ENCODE measurements around the gene ME3.

The ME3 gene

DNA sequence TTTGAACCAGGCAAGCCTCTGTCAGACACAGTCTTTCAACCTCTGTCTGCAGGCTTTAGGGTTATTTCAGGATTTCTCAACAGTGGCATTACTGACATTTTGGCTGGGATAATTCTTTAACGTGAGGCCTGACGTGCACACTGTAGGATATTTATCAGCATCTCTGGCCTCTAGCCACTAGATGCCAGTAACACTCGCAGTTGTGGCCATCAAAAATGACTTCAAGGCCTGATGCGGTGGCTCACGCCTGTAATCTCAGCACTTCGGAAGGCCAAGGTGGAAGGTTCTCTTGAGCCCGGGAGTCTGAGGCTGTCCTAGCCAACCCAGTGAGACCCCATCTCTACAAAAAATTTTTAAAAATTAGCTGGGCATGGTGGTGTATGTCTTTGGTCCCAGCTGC, 184.7 kb downstream of the ME3 start:
- DNase-seq (ENCODE audit: low spot score): no peak

DNA sequence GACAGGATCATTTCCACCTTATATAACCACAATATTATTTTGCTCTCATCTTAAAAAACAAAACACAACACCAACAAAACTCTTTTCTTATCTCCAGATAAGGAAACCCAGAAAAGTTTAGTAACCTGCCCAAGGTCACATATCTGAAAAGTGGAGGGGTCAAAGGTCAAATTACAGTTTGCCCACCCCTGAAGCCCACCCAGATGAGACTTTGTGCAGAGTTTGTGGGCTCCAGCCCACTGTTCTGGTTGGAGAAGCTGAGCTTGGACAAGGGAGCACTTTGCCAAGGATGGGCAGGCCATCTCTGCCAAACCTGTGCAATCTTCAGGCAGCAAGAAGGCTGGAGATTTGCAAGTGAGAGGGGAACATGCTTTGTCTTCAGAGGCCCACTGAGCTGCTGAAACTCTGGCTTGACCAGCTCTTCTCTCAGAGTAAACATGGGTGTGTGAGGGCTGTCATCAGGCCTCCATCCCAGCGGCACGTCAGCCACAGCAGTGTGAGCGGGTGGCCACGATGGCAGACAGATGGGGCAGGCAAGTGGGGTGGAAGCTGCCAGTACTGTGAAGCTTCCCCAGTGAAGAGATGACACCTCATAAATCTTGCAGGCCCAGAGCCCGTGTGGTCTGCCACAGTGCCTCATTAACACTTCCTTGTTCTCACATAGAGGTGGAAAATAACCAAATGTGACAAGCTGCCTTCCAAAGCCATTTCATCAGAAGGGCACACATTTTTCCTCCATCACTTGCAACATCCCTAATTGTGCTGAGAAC, 186.0 kb downstream of the ME3 start:
- no peak for DNase-seq (ENCODE audit: low spot score)

DNA sequence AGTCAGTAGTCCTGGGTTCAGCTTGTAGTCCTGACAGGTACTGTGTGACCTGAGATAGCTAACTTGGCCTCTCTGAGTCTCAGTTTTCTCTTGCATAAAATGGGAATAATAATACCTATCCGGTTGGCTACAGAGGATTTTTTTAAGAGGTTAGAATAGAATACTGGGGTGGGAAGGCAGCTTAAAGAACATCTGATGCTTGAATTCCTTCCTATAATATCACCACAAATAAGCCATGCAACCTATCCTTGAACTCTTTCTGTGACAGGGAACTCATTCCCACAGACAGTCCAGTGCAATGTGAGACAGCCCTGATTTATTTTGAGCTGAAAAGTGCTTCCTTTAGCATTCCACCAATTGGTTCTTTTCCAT, 187.6 kb downstream of the ME3 start:
- DNase-seq (ENCODE audit: low spot score): no peak

GRCh38 chr11:86483940-86484794, 188.2 kb downstream of the ME3 start:
- no peak for DNase-seq (ENCODE audit: low spot score)

DNA sequence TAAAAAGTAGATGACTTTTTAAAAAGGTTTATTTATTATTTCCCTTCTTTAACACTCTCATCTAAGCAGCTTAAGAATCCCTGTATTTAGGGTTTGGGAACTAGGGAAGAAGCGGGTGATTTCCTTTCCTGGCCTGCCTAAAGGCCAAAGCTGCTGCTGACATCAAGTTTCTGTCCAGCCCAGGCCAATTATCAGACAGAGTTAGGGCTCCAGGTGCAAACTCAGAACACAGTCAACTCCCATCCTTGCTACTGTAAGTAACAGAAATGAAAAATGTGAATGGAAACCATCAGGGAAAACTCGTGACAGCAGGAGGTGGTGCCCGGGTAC, 188.8 kb downstream of the ME3 start:
- DNase-seq (ENCODE audit: low spot score): no peak

GRCh38 chr11:86482692-86483091, 189.7 kb downstream of the ME3 start:
- no peak for DNase-seq (ENCODE audit: low spot score)

DNA sequence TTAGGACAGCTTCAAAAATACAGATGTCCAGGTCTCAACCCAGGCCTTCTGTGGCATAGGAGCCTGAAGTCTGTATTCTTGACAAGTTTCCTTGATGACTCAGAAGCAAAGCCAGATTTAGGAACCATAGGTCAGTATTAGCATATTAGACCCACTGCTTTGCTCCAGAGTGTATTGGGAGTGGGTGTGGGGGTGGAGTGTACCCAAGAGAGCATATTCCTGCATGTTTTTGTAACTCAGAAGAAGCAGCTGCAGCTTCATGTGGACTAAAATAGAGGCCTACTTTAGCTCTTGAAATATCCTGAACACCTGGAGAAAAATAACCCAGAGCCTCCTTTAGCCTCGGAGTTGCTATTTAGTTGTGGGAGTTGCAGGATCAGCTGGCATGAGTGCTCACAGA, 191.0 kb downstream of the ME3 start:
- DNase-seq (ENCODE audit: low spot score): no peak

DNA sequence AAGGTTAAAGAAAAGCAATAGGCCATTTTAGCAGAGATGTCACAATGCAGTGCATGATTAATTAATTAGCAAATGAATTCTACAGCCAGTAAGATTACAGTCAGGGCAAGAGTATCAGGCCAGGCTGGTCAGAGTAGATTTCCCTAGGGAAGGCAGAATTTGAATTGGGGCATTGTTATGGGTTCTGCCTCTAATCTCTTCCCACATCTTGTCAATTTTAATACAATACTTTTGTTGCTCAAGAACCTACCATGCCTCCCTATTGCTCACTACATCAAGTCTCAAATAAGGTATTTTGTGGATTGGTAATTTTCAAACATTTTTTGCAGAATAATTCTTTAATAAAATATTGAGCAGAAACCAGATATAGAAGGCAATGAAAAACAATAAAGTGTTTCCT, 194.1 kb downstream of the ME3 start:
- no peak for DNase-seq (ENCODE audit: low spot score)

DNA sequence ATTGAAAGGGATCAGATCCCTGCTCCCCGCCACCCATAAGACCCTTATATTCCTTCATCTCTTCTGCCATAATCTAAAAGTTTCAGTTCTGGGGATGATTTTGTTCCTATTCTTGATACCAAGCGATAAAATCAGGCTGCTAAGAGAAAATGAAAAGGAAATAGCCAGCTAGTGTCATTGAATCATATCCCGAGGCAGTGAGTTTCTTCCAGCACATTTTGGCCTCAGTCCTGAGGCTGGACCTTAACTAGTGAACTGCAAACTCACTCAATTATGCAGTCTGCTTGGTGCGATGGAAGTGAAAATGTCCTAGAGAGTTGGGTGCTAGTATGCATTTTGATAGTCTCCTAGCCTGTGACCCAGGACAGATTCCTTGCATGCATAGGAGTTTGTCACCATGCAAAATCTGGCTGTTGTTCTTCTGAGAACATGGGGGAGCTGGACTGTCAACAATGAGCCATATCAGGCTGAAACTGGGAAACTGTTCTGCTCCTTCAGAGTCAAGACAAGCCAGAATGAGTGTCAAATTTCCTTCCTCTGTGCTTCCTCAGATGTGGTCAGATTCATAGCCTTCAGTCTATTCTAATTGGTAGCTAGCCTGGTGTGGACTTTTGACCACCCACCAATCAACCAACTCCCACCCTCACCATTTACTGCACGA, 194.8 kb downstream of the ME3 start:
- no peak for DNase-seq (ENCODE audit: low spot score)

DNA sequence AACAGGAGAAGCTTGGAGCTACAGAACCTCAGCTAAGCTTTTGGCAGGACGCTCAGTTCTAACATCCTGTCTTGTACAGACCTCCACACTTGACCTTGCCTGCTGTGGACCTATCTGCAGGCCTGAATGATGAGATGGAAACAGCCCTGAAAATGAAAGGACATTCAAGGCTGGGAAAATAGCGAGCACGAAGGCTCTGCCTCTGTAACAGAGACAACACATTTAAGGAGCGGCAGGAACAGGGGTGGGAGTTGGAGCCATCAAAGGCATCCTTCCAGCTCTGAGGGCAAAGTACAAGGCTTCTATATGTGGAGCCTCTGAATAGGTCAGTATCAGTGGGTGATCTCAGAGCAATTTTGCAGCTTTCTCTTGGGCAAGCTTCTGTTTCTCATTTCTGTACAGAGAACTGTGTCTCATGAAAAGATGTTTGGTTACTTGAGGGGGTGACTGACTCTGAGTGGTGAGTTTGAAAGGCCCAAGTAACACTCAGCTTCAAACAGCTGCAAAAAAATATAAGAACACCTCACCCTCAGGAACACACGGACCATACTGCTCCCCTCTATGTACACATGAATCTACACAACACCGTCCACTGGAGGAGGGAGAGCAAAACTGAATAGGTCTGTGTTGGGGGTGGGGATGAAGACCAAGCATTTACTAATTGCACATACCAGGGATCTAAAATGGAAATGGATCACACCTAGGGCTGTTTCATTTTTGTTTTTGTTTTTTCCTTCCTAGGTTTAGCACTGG, 196.1 kb downstream of the ME3 start:
- DNase-seq (ENCODE audit: low spot score): no peak

GRCh38 chr11:86475027-86475426, 197.4 kb downstream of the ME3 start:
- no peak for DNase-seq (ENCODE audit: low spot score)

- no peak for DNase-seq (ENCODE audit: low spot score)
Measured at GRCh38 chr11:86473991-86474833, 198.2 kb downstream of the ME3 start.

DNA sequence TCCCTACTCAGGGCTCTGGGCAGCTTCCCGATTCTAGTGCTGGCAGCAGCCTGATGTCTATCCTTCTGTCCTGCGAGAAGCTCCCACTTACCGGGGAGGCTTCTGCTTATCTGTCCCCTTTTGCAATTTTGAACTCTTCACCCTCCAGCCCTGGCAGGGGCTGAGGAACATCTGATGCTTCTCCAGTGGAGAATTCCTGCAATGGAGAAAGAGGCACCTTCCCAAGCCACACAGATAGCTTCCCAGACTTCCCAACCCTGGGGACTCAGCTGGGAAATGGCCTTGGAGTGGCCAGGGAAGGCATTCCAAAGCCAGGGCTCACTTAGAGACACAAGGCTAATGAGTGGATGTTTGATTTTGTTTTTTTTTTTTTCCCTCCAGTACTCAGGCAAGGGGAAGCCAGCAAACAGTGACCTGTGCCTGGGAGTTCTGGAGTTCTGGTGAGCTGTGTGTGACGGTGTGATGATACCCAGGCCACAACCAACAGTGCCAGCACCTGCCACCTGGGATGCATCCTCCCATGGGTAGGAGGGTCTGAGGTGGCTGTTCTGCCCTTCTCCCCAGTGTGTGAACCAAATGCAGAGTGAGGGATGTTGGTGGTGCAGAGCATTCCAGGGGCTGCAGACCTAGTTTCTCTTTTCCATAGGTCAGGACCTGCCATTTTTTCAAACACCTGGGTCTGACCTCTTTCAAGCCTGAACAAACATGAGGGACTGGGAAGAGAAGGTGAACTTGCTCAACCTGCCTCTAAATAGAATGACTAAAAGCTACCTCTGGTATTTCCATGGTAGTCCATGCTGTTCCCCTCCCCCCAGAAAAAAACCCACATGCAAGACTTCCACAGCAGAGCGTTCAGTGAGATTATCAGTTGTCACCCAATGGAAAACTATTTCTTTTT, 202.7 kb downstream of the ME3 start:
- no peak for DNase-seq (ENCODE audit: low spot score)

- no peak for DNase-seq (ENCODE audit: low spot score)
Measured at GRCh38 chr11:86468169-86468568, 204.2 kb downstream of the ME3 start.

DNA sequence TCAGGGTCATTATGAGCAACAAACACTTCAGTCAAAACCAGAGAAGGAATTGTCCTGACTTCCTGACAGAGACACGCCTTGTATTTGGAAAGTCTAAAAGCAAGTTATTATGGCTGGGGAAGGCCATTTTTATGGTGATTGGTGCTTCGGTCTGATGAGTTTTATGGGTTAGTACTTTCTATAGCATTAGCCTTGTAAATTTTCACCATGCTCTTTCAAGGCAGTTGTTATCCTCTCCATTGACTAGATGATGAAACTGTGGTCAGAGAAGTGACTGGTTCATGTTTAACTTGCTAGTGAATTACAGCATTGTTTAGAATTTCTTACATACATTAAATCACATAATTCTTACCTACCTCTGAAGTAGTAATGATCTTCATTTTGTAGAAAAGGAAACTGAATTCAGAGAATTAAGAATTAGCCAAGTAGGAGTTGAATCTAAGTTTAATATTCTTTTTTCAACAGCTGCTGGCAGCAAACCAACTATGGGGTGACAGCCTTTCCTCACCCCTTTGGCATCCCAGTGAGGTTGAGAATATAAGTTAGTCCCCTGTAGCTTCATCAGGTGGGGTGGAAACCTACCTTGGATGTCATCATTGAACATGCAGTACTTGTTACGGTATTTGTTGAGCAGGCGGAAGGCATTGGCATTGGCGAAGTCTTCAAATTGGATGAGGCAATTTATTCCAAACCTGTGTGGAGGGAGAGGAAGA, 207.8 kb downstream of the ME3 start:
- DNase-seq (ENCODE audit: low spot score): no peak

- no peak for DNase-seq (ENCODE audit: low spot score)
Measured at GRCh38 chr11:86463955-86464354, 208.5 kb downstream of the ME3 start.

- DNase-seq (ENCODE audit: low spot score): no peak
Measured at GRCh38 chr11:86463120-86463519, 209.3 kb downstream of the ME3 start.

GRCh38 chr11:86461892-86462291, 210.5 kb downstream of the ME3 start:
- DNase-seq (ENCODE audit: low spot score): no peak

- DNase-seq (ENCODE audit: low spot score): no peak
Measured at GRCh38 chr11:86460461-86461385, 211.7 kb downstream of the ME3 start.

Data from NAMALWA (cell line).